CD4-positive, alpha-beta T cell treated with Interleukin-4 for 4 hours (primary cell): ENCODE data around the gene DRAXIN.
A peak's percentile ranks its signal among the peaks of the same experiment; 100 is the strongest.

ENCODE experiments used
- DNase-seq: peaks from one replicate; pipeline ENCODE4 v3.0.0-alpha.2; 2020

DRAXIN gene

GRCh38 chr1:11738783-11739182, 47.3 kb downstream of the DRAXIN start:
- no peak for DNase-seq

- DNase-seq = peak; percentile 36
Observed at GRCh38 chr1:11740258-11741192, 49.0 kb downstream of the DRAXIN start.

- no peak for DNase-seq
Observed at GRCh38 chr1:11741482-11741881, 50.0 kb downstream of the DRAXIN start.

GRCh38 chr1:11741919-11742558, 50.5 kb downstream of the DRAXIN start:
- no peak for DNase-seq

- DNase-seq = no peak
Observed at GRCh38 chr1:11744287-11744686, 52.8 kb downstream of the DRAXIN start.

- DNase-seq = no peak
Observed at GRCh38 chr1:11746092-11746491, 54.6 kb downstream of the DRAXIN start.

GRCh38 chr1:11746795-11747487, 55.4 kb downstream of the DRAXIN start:
- DNase-seq = no peak

GRCh38 chr1:11748294-11749202, 57.0 kb downstream of the DRAXIN start:
- DNase-seq = no peak

- no peak for DNase-seq
Observed at GRCh38 chr1:11749203-11749689, 57.7 kb downstream of the DRAXIN start.

- DNase-seq = no peak
Observed at GRCh38 chr1:11749996-11750395, 58.5 kb downstream of the DRAXIN start.

- DNase-seq = no peak
Observed at GRCh38 chr1:11751087-11751486, 59.6 kb downstream of the DRAXIN start.

- no peak for DNase-seq
Observed at GRCh38 chr1:11752359-11753088, 61.0 kb downstream of the DRAXIN start.

GRCh38 chr1:11753555-11754208, 62.2 kb downstream of the DRAXIN start:
- no peak for DNase-seq

GRCh38 chr1:11757047-11757446, 65.5 kb downstream of the DRAXIN start:
- DNase-seq = no peak

GRCh38 chr1:11759791-11760190, 68.3 kb downstream of the DRAXIN start:
- DNase-seq = no peak

- DNase-seq = no peak
Observed at GRCh38 chr1:11761285-11761684, 69.8 kb downstream of the DRAXIN start.

- no peak for DNase-seq
Observed at GRCh38 chr1:11761988-11762406, 70.5 kb downstream of the DRAXIN start, which contains the start of gene C1orf167. C1orf167 (plus strand) TSS chr1:11762193; CDS start chr1:11764401, 2,208 bp downstream.

GRCh38 chr1:11764115-11764514, 72.6 kb downstream of the DRAXIN start:
- no peak for DNase-seq

- DNase-seq = no peak
Observed at GRCh38 chr1:11764519-11764918, 73.0 kb downstream of the DRAXIN start.

GRCh38 chr1:11765661-11766428, 74.3 kb downstream of the DRAXIN start:
- no peak for DNase-seq
